Vagina (tissue), 2 donors: Measurements from ENCODE around the gene ANAPC2. TPM values are rescaled to one million over a fixed set of nuclear protein-coding genes. Genes with fewer than 3 reads are reported as not detected.
A peak's percentile ranks its signal among the peaks of the same experiment; 100 is the strongest.

Experiments used
- DNase-seq, 2 donors: peaks; one replicate each; pipeline ENCODE4 v3.0.0-alpha.2; 2017; ENCODE audit errors: extremely low spot score in 2 of 2
- H3K27ac ChIP-seq: fragments of 200-600 bp; sonication (generic); one replicate; pipeline ENCODE4 v1.5.1; 2019
- H3K27me3 ChIP-seq: fragments of 200-600 bp; sonication (generic); one replicate; pipeline ENCODE4 v1.5.1; 2019
- H3K36me3 ChIP-seq, 2 donors: fragments of 200-600 bp; sonication (generic); one replicate each; pipeline ENCODE4 v1.5.1; 2017 to 2019
- H3K4me1 ChIP-seq: fragments of 200-600 bp; sonication (generic); one replicate; pipeline ENCODE4 v1.5.1; 2019
- H3K4me3 ChIP-seq, 2 donors: fragments of 200-600 bp; sonication (generic); 1 replicate in 1 of 2; 2 replicates in 1 of 2; pipeline ENCODE4 v1.5.1; 2016 to 2019
- H3K9me3 ChIP-seq: fragments of 200-600 bp; sonication (generic); one replicate; pipeline ENCODE4 v1.5.1; 2019
- CTCF ChIP-seq, 3 experiments: fragments of 450-650 bp in 2 of 3; fragments of 200-600 bp in 1 of 3; sonication (generic) in 1 of 3; IDR thresholded peaks; one replicate each; pipeline ENCODE4 v1.5.1; 2017 to 2019; ENCODE audit warnings: antibody characterized with exemption in 3 of 3, mild to moderate bottlenecking in 2 of 3, moderate library complexity in 2 of 3
- POLR2A ChIP-seq, 2 donors: fragments of 450-650 bp; IDR thresholded peaks; one replicate each; pipeline ENCODE4 v1.6.1; 2017; ENCODE audit warnings: antibody characterized with exemption in 2 of 2, mild to moderate bottlenecking in 2 of 2, moderate library complexity in 2 of 2
- POLR2AphosphoS5 ChIP-seq, 2 donors: sonication (generic); formaldehyde crosslinking; IDR thresholded peaks; one replicate each; pipeline ENCODE4 v1.9.0; 2017; ENCODE audit warnings: antibody characterized with exemption in 2 of 2, mild to moderate bottlenecking in 2 of 2, low read depth in 1 of 2; ENCODE audit not compliant: insufficient read depth in 1 of 2
- intact Hi-C: fragments of 100-400 bp; cut with DNase I; formaldehyde crosslinking; loops from one replicate; pipeline ENCODE4 v1.15.1; 2023
- total RNA-seq: library from RNA; depleted of rRNA; stranded (reverse); fragments of >200 nt; gene quantifications from one replicate; pipeline ENCODE4 v1.2.3, GENCODE V29; 2016

The ANAPC2 gene
- total RNA-seq, 1 donor from 2014 or later = 30.0 TPM

- Histone ChIP-seq H3K4me3 (peak overlapping the region; percentile 4 to 24), H3K4me1 (peaks cover 33% of the 10 kb centered on the region), H3K27ac (no peak overlapping the region), H3K36me3 (no peaks in the 10 kb centered on the region), H3K27me3 (peaks cover 42% of the 10 kb centered on the region), H3K9me3 (no peaks in the 10 kb centered on the region)
- DNase-seq = no peak
- intact Hi-C loops = loop anchor here (10.0 kb wide), 1 partner anchor 252 kb away; no protein-coding TSS in a partner anchor
- TF ChIP-seq POLR2A (IDR thresholded peaks at IDR 0.05) (no peak), POLR2AphosphoS5 (IDR thresholded peaks at IDR 0.05; ENCODE audit: insufficient read depth in 1 of 2, low read depth in 1 of 2) (no peak), CTCF (IDR thresholded peaks at IDR 0.05) (no peak)
Measured at GRCh38 chr9:137162505-137163364, 25.6 kb downstream of the ANAPC2 start.

- peak overlapping the region; percentile 4 to 5 for H3K4me3 ChIP-seq
- no peak for TF ChIP-seq CTCF (IDR thresholded peaks at IDR 0.05)
- no peak for TF ChIP-seq POLR2A (IDR thresholded peaks at IDR 0.05)
- no peak for TF ChIP-seq POLR2AphosphoS5 (IDR thresholded peaks at IDR 0.05; ENCODE audit: insufficient read depth in 1 of 2, low read depth in 1 of 2)
Measured at GRCh38 chr9:137161558-137162486, 26.5 kb downstream of the ANAPC2 start.

GRCh38 chr9:137160716-137161557 lies 27.4 kb downstream of the ANAPC2 start:
- H3K36me3 ChIP-seq = no peaks in the 10 kb centered on the region
- TF ChIP-seq CTCF (IDR thresholded peaks at IDR 0.05) = no peak
- no peak for TF ChIP-seq POLR2AphosphoS5 (IDR thresholded peaks at IDR 0.05; ENCODE audit: insufficient read depth in 1 of 2, low read depth in 1 of 2)
- TF ChIP-seq POLR2A (IDR thresholded peaks at IDR 0.05) = no peak
- H3K4me1 ChIP-seq = peaks cover 37% of the 10 kb centered on the region
- H3K9me3 ChIP-seq = no peaks in the 10 kb centered on the region
- peaks cover 26% of the 10 kb centered on the region for H3K27me3 ChIP-seq
- no peak overlapping the region for H3K27ac ChIP-seq
- no peak overlapping the region for H3K4me3 ChIP-seq
- intact Hi-C loops = loop anchor here (10.0 kb wide), 1 partner anchor 254 kb away; no protein-coding TSS in a partner anchor
- no peak for DNase-seq

More at GRCh38 chr9:137161558-137162486, 26.5 kb downstream of the ANAPC2 start:
- Histone ChIP-seq H3K27me3 (peaks cover 34% of the 10 kb centered on the region), H3K9me3 (no peaks in the 10 kb centered on the region), H3K36me3 (no peaks in the 10 kb centered on the region), H3K27ac (no peak overlapping the region), H3K4me1 (peaks cover 30% of the 10 kb centered on the region)
- DNase-seq = no peak
- intact Hi-C loops = loop anchor here (10.0 kb wide), 1 partner anchor 253 kb away; no protein-coding TSS in a partner anchor

DNA sequence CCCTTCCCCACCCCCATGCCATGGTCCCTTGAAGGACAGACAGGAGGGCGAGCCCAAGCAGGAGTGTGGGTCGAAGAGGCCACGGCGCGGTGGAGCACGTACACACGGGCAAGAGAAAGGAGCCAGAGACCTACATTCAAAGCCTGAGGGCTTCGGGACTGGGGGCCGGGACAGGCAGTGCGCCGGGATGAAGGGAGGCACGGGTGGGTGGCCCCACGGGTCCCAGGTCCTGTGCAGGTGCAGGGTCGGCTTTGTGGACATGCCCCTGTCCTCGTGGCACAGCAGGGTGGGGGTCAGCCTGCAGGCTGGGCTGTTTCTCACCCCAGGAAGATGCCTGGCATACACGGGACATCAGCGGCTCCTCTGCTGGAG lies 28.3 kb downstream of the ANAPC2 start:
- no peak overlapping the region for H3K27ac ChIP-seq
- TF ChIP-seq POLR2AphosphoS5 (IDR thresholded peaks at IDR 0.05; ENCODE audit: insufficient read depth in 1 of 2, low read depth in 1 of 2) = no peak
- peaks cover 37% of the 10 kb centered on the region for H3K4me1 ChIP-seq
- no peaks in the 10 kb centered on the region for H3K36me3 ChIP-seq
- H3K4me3 ChIP-seq = no peak overlapping the region
- H3K27me3 ChIP-seq = peaks cover 21% of the 10 kb centered on the region
- H3K9me3 ChIP-seq = no peaks in the 10 kb centered on the region
- intact Hi-C loops = loop anchor here (10.0 kb wide), 1 partner anchor 255 kb away; no protein-coding TSS in a partner anchor
- no peak for DNase-seq
